ENCODE measurements around the gene JARID2. TPM values are rescaled to one million over a fixed set of nuclear protein-coding genes. Genes with fewer than 3 reads are reported as not detected.

JARID2 gene
- total and polyA plus RNA-seq, 9 of the 15 experiments (the other 6 are each of a cell fraction or from before 2014, with no cell fraction given), result 5.0 to 29.0 (median 15.6) TPM

GRCh38 chr6:15248451-15249370 lies 2.8 kb downstream of the JARID2 start (continued):
- no peak for TF ChIP-seq E2F4 (CRISPR knock-in tag; IDR thresholded peaks at IDR 0.05; ENCODE audit: low read depth)
- peak; percentile 56; the same call in 1 of the 2 replicates for TF ChIP-seq POLR2AphosphoS5 (IDR thresholded peaks at IDR 0.05; ENCODE audit: control insufficient read depth, insufficient read depth, low read depth, low read length)
- no peak for TF ChIP-seq CC2D1A (IDR thresholded peaks at IDR 0.05)
- TF ChIP-seq GABPB1 (CRISPR knock-in tag; IDR thresholded peaks at IDR 0.05), result peak; percentile 65
- peak; percentile 57; the same call in 1 of the 2 replicates for TF ChIP-seq SPI1 (IDR thresholded peaks at IDR 0.05; ENCODE audit: borderline replicate concordance, low read depth, low read length)
- TF ChIP-seq MED1 (CRISPR knock-in tag; IDR thresholded peaks at IDR 0.05; ENCODE audit: borderline replicate concordance), result no peak
- no peak for TF ChIP-seq ZKSCAN1 (IDR thresholded peaks at IDR 0.05; ENCODE audit: low read depth, low read length)
- TF ChIP-seq, protein P1, sequence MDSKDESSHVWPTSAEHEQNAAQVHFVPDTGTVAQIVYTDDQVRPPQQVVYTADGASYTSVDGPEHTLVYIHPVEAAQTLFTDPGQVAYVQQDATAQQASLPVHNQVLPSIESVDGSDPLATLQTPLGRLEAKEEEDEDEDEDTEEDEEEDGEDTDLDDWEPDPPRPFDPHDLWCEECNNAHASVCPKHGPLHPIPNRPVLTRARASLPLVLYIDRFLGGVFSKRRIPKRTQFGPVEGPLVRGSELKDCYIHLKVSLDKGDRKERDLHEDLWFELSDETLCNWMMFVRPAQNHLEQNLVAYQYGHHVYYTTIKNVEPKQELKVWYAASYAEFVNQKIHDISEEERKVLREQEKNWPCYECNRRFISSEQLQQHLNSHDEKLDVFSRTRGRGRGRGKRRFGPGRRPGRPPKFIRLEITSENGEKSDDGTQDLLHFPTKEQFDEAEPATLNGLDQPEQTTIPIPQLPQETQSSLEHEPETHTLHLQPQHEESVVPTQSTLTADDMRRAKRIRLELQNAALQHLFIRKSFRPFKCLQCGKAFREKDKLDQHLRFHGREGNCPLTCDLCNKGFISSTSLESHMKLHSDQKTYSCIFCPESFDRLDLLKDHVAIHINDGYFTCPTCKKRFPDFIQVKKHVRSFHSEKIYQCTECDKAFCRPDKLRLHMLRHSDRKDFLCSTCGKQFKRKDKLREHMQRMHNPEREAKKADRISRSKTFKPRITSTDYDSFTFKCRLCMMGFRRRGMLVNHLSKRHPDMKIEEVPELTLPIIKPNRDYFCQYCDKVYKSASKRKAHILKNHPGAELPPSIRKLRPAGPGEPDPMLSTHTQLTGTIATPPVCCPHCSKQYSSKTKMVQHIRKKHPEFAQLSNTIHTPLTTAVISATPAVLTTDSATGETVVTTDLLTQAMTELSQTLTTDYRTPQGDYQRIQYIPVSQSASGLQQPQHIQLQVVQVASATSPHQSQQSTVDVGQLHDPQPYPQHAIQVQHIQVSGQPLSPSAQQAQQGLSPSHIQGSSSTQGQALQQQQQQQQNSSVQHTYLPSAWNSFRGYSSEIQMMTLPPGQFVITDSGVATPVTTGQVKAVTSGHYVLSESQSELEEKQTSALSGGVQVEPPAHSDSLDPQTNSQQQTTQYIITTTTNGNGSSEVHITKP (IDR thresholded peaks at IDR 0.05; ENCODE audit: partially characterized antibody), result no peak
- no peak for TF ChIP-seq ZNF121 (CRISPR knock-in tag; conservative IDR thresholded peaks at IDR 0.05)
- no peak for TF ChIP-seq RBM15 (IDR thresholded peaks at IDR 0.05; ENCODE audit: insufficient read depth, low read length)
- no peak for TF ChIP-seq CEBPB (tag; IDR thresholded peaks at IDR 0.05)
- TF ChIP-seq, protein P2, sequence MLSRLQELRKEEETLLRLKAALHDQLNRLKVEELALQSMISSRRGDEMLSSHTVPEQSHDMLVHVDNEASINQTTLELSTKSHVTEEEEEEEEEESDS (CRISPR knock-in tag; IDR thresholded peaks at IDR 0.05), result no peak
- no peak for TF ChIP-seq BMI1 (IDR thresholded peaks at IDR 0.05; ENCODE audit: low read length)
- TF ChIP-seq GTF2E2 (tag; IDR thresholded peaks at IDR 0.05), result no peak
- TF ChIP-seq NONO (IDR thresholded peaks at IDR 0.05; ENCODE audit: low read depth in 2 of 2, low read length in 1 of 2), result no peak
- TF ChIP-seq ZNF740 (CRISPR knock-in tag; IDR thresholded peaks at IDR 0.05), result peak; percentile 88
- peak in 1 of 2 experiments; percentile 61; a peak in 1 of 4 replicates for TF ChIP-seq ZNF740 (tag; IDR thresholded peaks at IDR 0.05)
- TF ChIP-seq CREM (IDR thresholded peaks at IDR 0.05; ENCODE audit: low read depth), result peak; percentile 98
- TF ChIP-seq, protein P3, sequence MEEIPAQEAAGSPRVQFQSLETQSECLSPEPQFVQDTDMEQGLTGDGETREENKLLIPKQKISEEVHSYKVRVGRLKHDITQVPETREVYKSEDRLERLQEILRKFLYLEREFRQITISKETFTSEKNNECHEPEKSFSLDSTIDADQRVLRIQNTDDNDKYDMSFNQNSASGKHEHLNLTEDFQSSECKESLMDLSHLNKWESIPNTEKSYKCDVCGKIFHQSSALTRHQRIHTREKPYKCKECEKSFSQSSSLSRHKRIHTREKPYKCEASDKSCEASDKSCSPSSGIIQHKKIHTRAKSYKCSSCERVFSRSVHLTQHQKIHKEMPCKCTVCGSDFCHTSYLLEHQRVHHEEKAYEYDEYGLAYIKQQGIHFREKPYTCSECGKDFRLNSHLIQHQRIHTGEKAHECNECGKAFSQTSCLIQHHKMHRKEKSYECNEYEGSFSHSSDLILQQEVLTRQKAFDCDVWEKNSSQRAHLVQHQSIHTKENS (CRISPR knock-in tag; IDR thresholded peaks at IDR 0.05), result no peak
- TF ChIP-seq KLF13 (tag; IDR thresholded peaks at IDR 0.05; ENCODE audit: borderline replicate concordance, low read depth), result no peak
- no peak for TF ChIP-seq EHMT2 (IDR thresholded peaks at IDR 0.05)

Measured in K562 (cell line).